Skeletal muscle cell (primary cell): Measurements from ENCODE around the gene SLC4A2.

ENCODE experiments used
- DNase-seq: peaks from one replicate; pipeline ENCODE4 v3.0.0-alpha.2; 2010; ENCODE audit warnings: low read depth
- H3K4me3 ChIP-seq: 2 replicates; pipeline ENCODE4 v1.5.1; 2011; ENCODE audit warnings: low read depth, mild to moderate bottlenecking, control low read depth, low read length, moderate library complexity

Gene SLC4A2

DNA sequence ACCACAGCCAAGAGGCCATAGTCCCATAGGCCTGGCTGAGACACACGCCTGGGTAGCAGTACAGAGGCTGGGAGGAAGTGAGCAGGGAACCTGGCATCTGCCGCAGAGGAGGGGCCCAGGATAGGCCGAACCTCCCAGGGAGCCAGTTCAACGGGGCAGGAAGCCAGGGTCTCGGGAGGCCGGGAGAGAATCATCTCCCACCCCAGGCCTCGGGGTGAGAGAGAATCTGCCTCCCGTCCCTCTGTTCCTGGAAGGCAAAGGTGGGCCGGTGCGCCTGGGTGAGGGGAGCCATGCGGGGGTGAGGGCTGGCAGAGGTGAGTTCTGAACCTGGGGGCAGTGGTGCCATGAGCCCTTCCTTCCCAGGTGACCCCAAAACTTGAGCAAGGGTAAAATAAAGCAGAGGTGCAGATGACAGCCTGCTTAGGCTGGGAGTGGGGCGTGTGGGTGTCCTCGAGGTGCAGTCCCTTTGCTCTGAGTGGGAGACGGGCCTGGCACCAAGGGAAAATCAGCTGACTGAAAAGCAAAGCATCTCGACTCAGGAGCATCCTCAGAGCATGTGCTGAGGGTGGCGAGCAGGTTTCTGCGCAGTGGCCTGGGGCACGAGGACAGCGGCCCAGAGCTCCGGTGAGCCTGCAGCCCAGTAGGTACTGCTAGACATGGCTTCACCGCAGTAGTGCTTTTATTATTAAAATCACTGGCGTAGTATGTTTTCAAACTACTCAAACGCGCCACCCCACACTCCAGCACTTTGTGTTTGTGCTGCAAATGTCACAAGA is 42.4 kb downstream of the SLC4A2 start:
- no peak overlapping the region for H3K4me3 ChIP-seq
- DNase-seq: no peak

- no peak overlapping the region for H3K4me3 ChIP-seq
Observed at GRCh38 chr7:151102991-151103390, 43.6 kb downstream of the SLC4A2 start.

GRCh38 chr7:151103973-151104372 is 44.6 kb downstream of the SLC4A2 start:
- DNase-seq: no peak
- H3K4me3 ChIP-seq: no peak overlapping the region

More at GRCh38 chr7:151102991-151103390, 43.6 kb downstream of the SLC4A2 start:
- DNase-seq: no peak

GRCh38 chr7:151104411-151105235 is 45.2 kb downstream of the SLC4A2 start:
- DNase-seq: no peak
- H3K4me3 ChIP-seq: no peak overlapping the region

DNA sequence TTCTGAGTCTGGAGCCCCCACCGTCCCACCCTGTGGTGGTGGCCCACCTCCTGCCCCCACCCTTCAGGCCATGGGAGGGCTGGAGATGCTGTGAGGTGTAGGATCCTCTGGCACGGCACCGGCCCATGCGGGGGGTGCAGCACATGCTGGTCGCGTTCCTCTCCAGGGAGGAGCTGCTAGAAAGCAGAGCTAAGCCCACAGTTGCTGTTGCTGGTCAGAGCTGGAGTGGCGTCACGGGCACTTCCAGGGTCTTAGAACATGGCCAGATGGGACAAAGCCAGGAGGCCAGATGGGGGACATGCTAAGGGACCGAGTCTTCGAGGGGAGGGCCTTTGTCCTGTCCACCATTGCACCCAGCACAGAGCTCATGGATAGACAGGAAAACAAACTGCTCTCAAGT is 48.5 kb downstream of the SLC4A2 start:
- no peak overlapping the region for H3K4me3 ChIP-seq
- no peak for DNase-seq

- H3K4me3 ChIP-seq: no peak overlapping the region
- no peak for DNase-seq
Observed at GRCh38 chr7:151109094-151110048, 50.0 kb downstream of the SLC4A2 start.

DNA sequence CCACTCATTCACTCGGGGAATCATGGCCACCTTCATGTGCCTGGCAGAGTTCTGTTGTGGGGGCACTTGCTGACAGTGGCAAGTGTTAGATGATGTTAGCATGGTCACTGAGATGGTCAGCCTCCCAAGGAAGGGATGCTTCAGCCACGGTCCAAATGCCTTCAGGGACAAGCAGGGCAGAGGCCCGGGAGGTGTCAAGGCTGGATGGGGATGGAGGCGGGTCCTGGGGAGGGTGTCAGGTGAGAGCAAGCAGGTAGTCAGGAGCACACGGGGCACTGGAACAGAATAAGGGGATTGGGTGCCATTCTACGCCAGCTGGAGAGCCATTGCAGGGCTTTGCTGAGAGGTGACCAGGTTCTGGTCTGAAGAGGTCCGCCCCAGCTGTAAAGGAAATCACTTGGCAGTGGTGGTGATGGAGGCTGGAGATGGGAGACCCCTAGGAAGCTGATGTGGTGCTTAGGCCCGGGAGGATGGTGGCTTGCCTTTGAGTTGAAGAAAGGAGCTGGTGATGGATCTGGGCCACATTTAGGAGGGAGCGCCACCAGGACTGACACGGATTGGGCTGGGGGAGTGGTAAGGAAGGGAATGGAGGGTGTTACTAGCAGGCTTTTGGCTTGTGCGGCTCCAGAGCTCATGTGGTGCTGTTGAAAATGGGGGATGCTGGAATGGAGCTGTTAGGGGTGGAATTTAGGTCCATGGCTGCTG is 51.0 kb downstream of the SLC4A2 start:
- H3K4me3 ChIP-seq: no peak overlapping the region
- DNase-seq: no peak

DNA sequence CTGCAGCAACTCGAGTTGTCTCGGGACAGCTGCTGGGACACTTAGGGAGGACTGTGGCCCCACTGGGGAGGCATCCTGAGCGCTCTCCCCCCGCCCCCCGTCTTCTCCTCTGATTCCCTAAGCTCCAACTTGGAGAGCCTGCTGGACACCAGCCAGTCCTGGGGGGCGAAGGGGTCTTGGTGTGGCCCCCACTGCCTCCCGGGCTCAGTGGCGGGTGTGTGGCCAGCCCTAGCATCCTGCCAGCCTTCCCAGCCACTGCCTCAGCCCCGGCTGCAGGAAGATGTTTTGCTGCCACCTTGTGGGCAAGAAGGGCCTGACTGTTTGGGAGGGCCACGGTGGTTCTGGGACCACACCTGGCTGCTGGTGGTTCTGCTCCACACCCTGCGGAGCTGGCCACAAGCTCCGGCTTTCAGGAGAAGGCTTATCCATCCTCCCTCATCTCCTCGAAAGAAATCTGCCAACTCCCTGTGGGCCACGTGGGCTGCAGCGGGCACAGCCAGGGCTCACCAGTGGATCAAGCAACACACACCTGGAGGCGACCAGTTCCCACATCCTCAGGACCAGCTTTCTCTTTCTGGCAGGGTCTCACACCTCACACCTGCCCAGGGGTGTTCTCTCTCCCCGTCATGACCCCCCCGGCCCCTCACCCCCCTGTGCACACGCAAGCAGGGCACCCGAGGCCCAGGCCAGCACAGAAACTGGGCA is 51.7 kb downstream of the SLC4A2 start:
- H3K4me3 ChIP-seq: no peak overlapping the region
- DNase-seq: no peak

- H3K4me3 ChIP-seq: no peak overlapping the region
- no peak for DNase-seq
Observed at GRCh38 chr7:151113344-151114150, 54.2 kb downstream of the SLC4A2 start.

DNA sequence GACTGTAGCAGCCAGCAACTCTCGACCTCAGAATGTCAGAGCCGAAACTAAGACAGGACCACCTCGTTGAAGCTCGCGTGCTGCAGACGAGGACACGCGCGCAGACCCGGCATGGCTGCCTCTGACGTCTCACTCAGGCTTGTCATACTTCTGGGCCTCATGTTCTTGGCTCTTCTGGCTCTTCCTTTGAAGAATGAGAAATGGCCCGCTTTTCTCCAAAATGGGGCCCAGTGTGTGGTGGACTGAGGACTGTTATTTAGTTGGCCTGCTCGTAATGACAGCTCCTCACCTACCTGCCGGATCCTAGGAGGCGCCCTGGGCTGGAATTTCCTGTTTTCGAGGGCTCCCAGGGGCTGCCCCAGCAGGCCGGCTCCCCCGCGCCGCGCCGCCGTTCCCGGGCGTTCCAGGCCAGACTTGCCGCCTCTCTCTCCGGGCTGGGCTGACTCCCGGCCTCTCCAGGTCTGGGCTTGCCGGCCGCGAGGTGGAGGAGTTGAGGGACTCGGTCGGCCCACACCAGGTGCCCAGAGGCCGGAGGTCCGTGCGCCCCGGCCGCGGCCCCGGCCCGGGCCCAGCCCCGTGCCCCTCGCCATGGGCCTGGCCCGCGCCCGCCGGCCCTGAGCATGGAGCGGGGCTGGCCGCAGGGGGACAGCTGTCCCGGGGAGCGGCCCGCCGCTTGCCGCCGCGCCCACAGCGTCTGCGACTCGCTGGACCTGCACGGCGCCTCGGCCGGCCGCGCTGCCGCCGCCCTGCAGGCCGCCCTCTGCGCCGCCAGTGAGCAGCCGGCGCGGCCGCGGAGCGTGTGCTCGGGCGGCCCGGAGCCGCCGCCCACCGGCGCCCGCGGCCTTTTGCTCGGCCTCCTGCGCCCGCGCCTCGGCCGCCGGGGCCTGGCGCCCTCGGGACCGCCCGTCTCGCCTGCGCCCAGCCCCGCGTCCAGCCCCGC is 55.0 kb downstream of the SLC4A2 start:
- DNase-seq: no peak
- peak overlapping the region; percentile 9 for H3K4me3 ChIP-seq

- DNase-seq: no peak
- H3K4me3 ChIP-seq: no peak overlapping the region
Observed at GRCh38 chr7:151115121-151115835, 55.9 kb downstream of the SLC4A2 start.

- H3K4me3 ChIP-seq: no peak overlapping the region
Observed at GRCh38 chr7:151115836-151116418, 56.5 kb downstream of the SLC4A2 start.

DNA sequence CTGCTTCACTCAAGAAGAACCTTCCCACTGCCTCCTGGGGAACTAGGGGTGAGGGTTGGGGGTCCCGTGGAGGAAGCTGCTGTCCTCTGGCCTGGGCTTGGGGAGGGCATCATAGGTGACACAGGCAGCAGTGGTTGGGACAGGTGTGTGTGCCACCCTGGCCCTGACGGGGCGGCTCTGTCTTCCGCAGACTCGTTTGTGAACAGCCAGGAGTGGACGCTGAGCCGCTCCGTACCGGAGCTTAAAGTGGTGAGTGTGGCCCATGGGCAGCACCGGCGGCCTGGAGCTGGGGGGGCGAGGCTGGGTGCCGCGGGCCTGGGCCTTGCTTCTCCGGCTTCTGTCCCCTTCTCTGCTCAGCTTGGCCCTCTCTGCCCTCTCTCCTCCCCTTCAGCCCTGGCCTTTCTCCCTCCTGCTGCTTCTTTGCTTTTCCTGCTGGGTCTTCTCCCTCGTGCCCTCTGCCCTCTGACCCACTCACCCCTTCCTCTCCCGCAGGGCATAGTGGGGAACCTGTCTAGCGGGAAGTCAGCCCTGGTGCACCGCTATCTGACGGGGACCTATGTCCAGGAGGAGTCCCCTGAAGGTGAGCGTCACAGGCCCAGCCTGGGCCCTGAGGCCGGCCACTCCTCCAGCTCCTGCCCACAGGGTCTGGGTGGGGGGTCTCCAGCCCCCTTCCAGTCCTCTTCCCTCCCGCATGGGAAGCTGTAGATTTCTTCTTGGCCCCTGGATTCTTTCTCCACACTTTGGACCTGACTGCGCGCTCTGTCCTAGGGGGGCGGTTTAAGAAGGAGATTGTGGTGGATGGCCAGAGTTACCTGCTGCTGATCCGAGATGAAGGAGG is 57.4 kb downstream of the SLC4A2 start:
- no peak for DNase-seq
- no peak overlapping the region for H3K4me3 ChIP-seq

More at GRCh38 chr7:151115836-151116418, 56.5 kb downstream of the SLC4A2 start:
- DNase-seq: no peak

DNA sequence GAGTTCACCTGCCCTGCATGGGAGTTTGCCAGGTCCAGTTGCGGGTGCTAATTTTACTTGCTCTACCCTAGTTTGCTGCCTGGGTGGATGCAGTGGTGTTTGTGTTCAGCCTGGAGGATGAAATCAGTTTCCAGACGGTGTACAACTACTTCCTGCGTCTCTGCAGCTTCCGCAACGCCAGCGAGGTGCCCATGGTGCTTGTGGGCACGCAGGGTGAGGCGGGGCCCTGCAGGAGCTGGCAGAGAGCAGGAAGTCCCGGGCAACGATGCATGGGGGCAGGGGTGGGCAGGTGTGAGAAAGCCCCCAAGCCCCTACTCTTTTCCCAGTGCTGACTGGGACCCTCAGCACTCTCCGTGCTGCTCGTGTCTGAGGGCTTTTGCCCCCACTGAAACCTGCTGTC is 58.2 kb downstream of the SLC4A2 start:
- no peak overlapping the region for H3K4me3 ChIP-seq
- DNase-seq: no peak
